ENCODE measurements around the gene FABP3. TPM values are rescaled to one million over a fixed set of nuclear protein-coding genes. Genes with fewer than 3 reads are reported as not detected.

The FABP3 gene
- total and polyA plus RNA-seq, 2 of the 13 experiments (the other 11 are each of a cell fraction or from before 2014, with no cell fraction given) = 0.21 to 0.24 TPM

Other genes with a start within 250 kb of the FABP3 start
- 0.29 TPM in 1 of 2 replicates, not detected in the other for gene NKAIN1, start 133.2 kb downstream of the FABP3 start, total RNA-seq (2016; rRNA removed; fragmentation: Illumina TruSeq; extraction: Trizol)
- 0.20 and 0.40 TPM in 2 replicates for gene NKAIN1, start 133.2 kb downstream of the FABP3 start, polyA plus RNA-seq (2011; rRNA removed)
- gene SNRNP40, start 76.3 kb downstream of the FABP3 start, total RNA-seq (2016; rRNA removed; fragmentation: Illumina TruSeq; extraction: Trizol) = 147 and 192 TPM in 2 replicates
- 46.1 and 51.0 TPM in 2 replicates for gene SNRNP40, start 76.3 kb downstream of the FABP3 start, polyA plus RNA-seq (2011; rRNA removed)
- 53.0 and 81.2 TPM in 2 replicates for gene ZCCHC17, start 76.0 kb downstream of the FABP3 start, total RNA-seq (2016; rRNA removed; fragmentation: Illumina TruSeq; extraction: Trizol)
- gene ZCCHC17, start 76.0 kb downstream of the FABP3 start, polyA plus RNA-seq (2011; rRNA removed) = 17.5 and 20.5 TPM in 2 replicates
- 3.0 and 4.8 TPM in 2 replicates for gene SERINC2, start 40.1 kb upstream of the FABP3 start, total RNA-seq (2016; rRNA removed; fragmentation: Illumina TruSeq; extraction: Trizol)
- gene SERINC2, start 40.1 kb upstream of the FABP3 start, polyA plus RNA-seq (2011; rRNA removed) = 126 and 165 TPM in 2 replicates
- gene TINAGL1, start 203.4 kb upstream of the FABP3 start, total RNA-seq (2016; rRNA removed; fragmentation: Illumina TruSeq; extraction: Trizol) = 10.5 and 24.7 TPM in 2 replicates
- 76.8 and 139 TPM in 2 replicates for gene TINAGL1, start 203.4 kb upstream of the FABP3 start, polyA plus RNA-seq (2011; rRNA removed)
- not detected in 2 replicates for gene HCRTR1, start 244.6 kb upstream of the FABP3 start, total RNA-seq (2016; rRNA removed; fragmentation: Illumina TruSeq; extraction: Trizol)
- gene HCRTR1, start 244.6 kb upstream of the FABP3 start, polyA plus RNA-seq (2011; rRNA removed) = 0.05 TPM in 1 of 2 replicates, not detected in the other